ENCODE data around the gene NT5C1B.

DNA sequence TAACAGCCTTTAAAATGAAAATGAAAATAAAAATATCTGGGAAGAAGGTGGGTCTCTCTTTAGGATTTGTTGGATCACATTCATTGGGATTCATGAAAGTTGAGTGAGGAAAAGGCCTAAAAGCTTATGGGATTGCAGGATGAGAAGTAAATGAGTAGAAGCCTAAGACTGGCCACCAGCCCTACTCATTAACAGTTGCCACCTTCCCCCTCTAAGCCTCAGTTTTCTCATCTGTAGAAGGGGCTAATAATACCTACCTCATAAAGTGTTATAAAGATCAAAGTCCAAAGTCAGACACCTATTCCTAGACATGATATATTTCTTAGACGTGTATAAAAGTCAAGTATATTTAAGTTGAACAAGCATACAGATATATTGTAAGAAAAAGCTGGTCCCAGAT lies 52.7 kb downstream of the NT5C1B start:
- TF ChIP-seq, protein P1, sequence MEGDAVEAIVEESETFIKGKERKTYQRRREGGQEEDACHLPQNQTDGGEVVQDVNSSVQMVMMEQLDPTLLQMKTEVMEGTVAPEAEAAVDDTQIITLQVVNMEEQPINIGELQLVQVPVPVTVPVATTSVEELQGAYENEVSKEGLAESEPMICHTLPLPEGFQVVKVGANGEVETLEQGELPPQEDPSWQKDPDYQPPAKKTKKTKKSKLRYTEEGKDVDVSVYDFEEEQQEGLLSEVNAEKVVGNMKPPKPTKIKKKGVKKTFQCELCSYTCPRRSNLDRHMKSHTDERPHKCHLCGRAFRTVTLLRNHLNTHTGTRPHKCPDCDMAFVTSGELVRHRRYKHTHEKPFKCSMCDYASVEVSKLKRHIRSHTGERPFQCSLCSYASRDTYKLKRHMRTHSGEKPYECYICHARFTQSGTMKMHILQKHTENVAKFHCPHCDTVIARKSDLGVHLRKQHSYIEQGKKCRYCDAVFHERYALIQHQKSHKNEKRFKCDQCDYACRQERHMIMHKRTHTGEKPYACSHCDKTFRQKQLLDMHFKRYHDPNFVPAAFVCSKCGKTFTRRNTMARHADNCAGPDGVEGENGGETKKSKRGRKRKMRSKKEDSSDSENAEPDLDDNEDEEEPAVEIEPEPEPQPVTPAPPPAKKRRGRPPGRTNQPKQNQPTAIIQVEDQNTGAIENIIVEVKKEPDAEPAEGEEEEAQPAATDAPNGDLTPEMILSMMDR (IDR thresholded peaks at IDR 0.05): no peak
- TF ChIP-seq POLR2A (IDR thresholded peaks at IDR 0.05): no peak

Measured in upper lobe of left lung (tissue), 4 donors.